ENCODE results near the gene TOB2. TPM values are rescaled to one million over a fixed set of nuclear protein-coding genes. Genes with fewer than 3 reads are reported as not detected.

The TOB2 gene
- total and polyA plus RNA-seq, 7 experiments from 2014 or later = 8.2 to 37.8 (median 25.0) TPM

DNA sequence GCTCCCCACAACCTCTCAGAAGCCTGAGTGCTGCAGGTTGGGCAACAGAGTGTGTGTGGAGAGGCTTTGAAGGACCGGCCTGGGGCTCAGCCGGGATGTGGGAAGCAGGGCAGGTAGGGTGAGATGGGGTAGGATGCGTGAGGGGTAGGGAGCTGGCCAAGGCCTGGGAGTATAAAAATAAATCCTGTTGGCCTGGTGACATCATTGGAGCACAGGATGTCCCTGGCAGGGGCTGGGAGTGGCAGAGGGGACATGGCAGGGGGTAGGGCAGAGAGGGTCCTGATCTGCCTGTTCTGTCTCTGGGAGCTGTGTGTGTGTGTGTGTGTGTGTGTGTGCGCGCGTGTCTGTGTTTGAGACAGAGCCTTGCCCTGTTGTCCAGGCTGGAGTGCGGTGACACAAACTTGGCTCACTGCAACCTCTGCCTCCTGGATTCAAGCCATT is 36.3 kb downstream of the TOB2 start:
- Mint-ChIP-seq H3K27ac (peak overlapping the region in 6 of 9 donors; percentile 44 to 98 (median 88)), H3K9me3 (no peaks in the 10 kb centered on the region), H3K4me3 (peak overlapping the region in 1 of 10 donors; percentile 34), H3K36me3 (peaks cover 0 to 1% (median 0%) of the 10 kb centered on the region in 5 donors), H3K27me3 (no peaks in the 10 kb centered on the region), H3K4me1 (peaks cover 18 to 28% (median 22%) of the 10 kb centered on the region in 7 donors)
- no peak for ATAC-seq
- H3K36me3 ChIP-seq (ENCODE audit: control insufficient read depth in 2 of 3, insufficient read depth in 3 of 3, low read length in 3 of 3) = peaks cover 0 to 3% (median 0%) of the 10 kb centered on the region in 3 experiments
- no peaks in the 10 kb centered on the region for H3K9me3 ChIP-seq (ENCODE audit: control insufficient read depth in 2 of 3, low read length in 3 of 3)
- no peak overlapping the region for H3K27ac ChIP-seq (ENCODE audit: low read depth, low read length)
- POLR2A ChIA-PET = interaction anchor here (0.9 to 1.4 kb wide), 3 partner anchors 9 to 180 kb away, joined by 3 read pairs; partner anchors contain the start of gene PMM1
- H3K4me1 ChIP-seq (ENCODE audit: control insufficient read depth in 2 of 2, insufficient read depth in 2 of 2, low read length in 2 of 2) = peaks cover 21 to 25% of the 10 kb centered on the region in 2 donors
- no peak for DNase-seq
- intact Hi-C loops (cut with micrococcal nuclease) = no loop called here
- no peaks in the 10 kb centered on the region for H3K27me3 ChIP-seq (ENCODE audit: control insufficient read depth in 2 of 2, insufficient read depth in 2 of 2, low read length in 2 of 2)
- CTCF ChIA-PET = interaction anchor here (0.5 to 1.7 kb wide), 3 partner anchors 108 to 295 kb away, joined by 3 to 5 read pairs (median 3); no protein-coding TSS in a partner anchor
- no peak overlapping the region for H3K4me3 ChIP-seq (ENCODE audit: low read length)

DNA sequence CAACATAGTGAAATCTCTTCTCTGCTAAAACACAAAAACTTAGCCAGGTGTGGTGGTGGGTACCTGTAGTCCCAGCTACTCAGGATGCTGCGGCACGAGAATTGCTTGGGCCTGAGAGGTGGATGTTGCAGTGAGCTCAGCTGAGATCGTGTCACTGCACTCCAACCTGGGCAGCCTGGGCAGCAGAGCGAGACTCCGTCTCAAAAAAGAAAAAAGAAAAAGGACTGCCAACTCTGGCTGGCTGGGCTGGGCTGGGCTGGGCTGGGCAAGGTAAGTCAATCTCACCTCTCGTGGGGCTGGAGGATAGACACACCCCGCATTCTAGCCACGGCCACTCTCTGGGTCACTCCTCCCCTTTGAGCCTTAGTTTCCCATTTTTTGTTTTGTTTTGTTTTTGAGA is 37.9 kb downstream of the TOB2 start:
- Histone ChIP-seq H3K4me3 (ENCODE audit: low read length) (no peak overlapping the region), H3K27me3 (ENCODE audit: control insufficient read depth in 2 of 2, insufficient read depth in 2 of 2, low read length in 2 of 2) (no peaks in the 10 kb centered on the region), H3K27ac (ENCODE audit: low read depth, low read length) (no peak overlapping the region), H3K9me3 (ENCODE audit: control insufficient read depth in 2 of 3, low read length in 3 of 3) (no peaks in the 10 kb centered on the region), H3K36me3 (ENCODE audit: control insufficient read depth in 2 of 3, insufficient read depth in 3 of 3, low read length in 3 of 3) (no peaks in the 10 kb centered on the region), H3K4me1 (ENCODE audit: control insufficient read depth in 2 of 2, insufficient read depth in 2 of 2, low read length in 2 of 2) (peaks cover 18 to 19% of the 10 kb centered on the region in 2 donors)
- Mint-ChIP-seq H3K9me3 (no peaks in the 10 kb centered on the region), H3K4me3 (no peak overlapping the region), H3K27ac (no peak overlapping the region), H3K27me3 (no peaks in the 10 kb centered on the region), H3K36me3 (no peaks in the 10 kb centered on the region), H3K4me1 (peaks cover 13 to 22% (median 18%) of the 10 kb centered on the region in 7 donors)
- intact Hi-C loops (cut with micrococcal nuclease) = no loop called here
- DNase-seq (no peak), ATAC-seq (no peak)
- ChIA-PET CTCF (no interaction called here), POLR2A (interaction anchor here (0.8 kb wide), 1 partner anchor 60 kb away, joined by 3 read pairs; the partner anchor contains the start of genes ACO2 and PHF5A)

DNA sequence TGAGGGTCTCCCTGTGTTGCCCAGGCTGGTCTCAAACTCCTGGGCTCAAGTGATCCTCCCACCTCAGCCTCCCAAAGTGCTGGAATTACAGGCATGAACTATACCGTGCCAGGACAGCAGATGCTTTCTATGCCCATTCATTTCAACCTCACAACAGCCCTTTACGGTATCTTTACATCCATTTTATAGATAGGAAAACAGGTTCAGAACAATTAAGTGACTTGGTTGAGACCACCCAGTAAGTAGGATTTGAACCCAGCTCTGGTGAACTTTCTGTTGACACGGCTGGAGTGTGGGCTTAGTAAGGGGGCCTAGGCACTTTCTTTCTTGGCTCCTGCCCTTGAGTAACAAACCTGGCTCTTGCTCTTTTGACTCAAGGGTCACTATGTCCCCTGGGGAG is 39.2 kb downstream of the TOB2 start:
- H3K4me3 Mint-ChIP-seq = no peak overlapping the region
- peak overlapping the region in 3 of 9 donors; percentile 8 to 36 (median 21) for H3K27ac Mint-ChIP-seq
- ChIA-PET CTCF (interaction anchor here (0.6 to 0.7 kb wide), 2 partner anchors 78 to 86 kb away, joined by 3 read pairs; no protein-coding TSS in a partner anchor), POLR2A (interaction anchor here (0.6 kb wide), 1 partner anchor 18 kb away, joined by 3 read pairs; no protein-coding TSS in a partner anchor)
- H3K4me1 ChIP-seq (ENCODE audit: control insufficient read depth in 2 of 2, insufficient read depth in 2 of 2, low read length in 2 of 2) = peaks cover 12 to 14% of the 10 kb centered on the region in 2 donors
- no peak overlapping the region for H3K27ac ChIP-seq (ENCODE audit: low read depth, low read length)
- intact Hi-C loops (cut with micrococcal nuclease) = no loop called here
- no peaks in the 10 kb centered on the region for H3K9me3 Mint-ChIP-seq
- no peaks in the 10 kb centered on the region for H3K27me3 Mint-ChIP-seq
- no peaks in the 10 kb centered on the region for H3K27me3 ChIP-seq (ENCODE audit: control insufficient read depth in 2 of 2, insufficient read depth in 2 of 2, low read length in 2 of 2)
- no peak overlapping the region for H3K4me3 ChIP-seq (ENCODE audit: low read length)
- no peaks in the 10 kb centered on the region for H3K9me3 ChIP-seq (ENCODE audit: control insufficient read depth in 2 of 3, low read length in 3 of 3)
- DNase-seq (no peak), ATAC-seq (no peak)
- H3K36me3 ChIP-seq (ENCODE audit: control insufficient read depth in 2 of 3, insufficient read depth in 3 of 3, low read length in 3 of 3) = no peaks in the 10 kb centered on the region
- H3K4me1 Mint-ChIP-seq = peaks cover 10 to 21% (median 17%) of the 10 kb centered on the region in 7 donors
- H3K36me3 Mint-ChIP-seq = no peaks in the 10 kb centered on the region

DNA sequence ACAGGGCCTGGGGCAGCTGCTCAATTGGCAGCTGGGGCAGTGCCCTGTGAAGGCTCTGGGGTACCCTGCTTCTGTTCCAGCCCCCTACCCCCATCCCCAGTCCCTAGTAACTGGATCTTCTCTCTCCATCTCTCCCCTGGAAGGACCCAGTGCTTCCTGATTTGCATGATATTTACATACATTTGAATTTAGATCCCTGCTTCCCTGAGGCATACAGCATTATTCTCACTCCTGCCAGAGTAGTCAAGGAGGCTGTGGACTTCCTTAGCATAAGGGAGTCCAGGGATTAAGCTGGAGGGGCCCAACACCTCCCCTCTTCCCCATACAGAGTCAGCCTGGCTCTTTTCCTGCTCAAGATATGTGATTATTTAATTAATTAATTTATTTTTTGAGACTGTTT is 40.2 kb downstream of the TOB2 start:
- POLR2A ChIA-PET = no interaction called here
- Mint-ChIP-seq H3K27me3 (no peaks in the 10 kb centered on the region), H3K27ac (peak overlapping the region in 2 of 9 donors; percentile 51 to 69), H3K4me3 (no peak overlapping the region), H3K36me3 (no peaks in the 10 kb centered on the region), H3K4me1 (peaks cover 5 to 12% (median 10%) of the 10 kb centered on the region in 7 donors), H3K9me3 (no peaks in the 10 kb centered on the region)
- ATAC-seq (no peak), DNase-seq (no peak)
- Histone ChIP-seq H3K36me3 (ENCODE audit: control insufficient read depth in 2 of 3, insufficient read depth in 3 of 3, low read length in 3 of 3) (no peaks in the 10 kb centered on the region), H3K4me1 (ENCODE audit: control insufficient read depth in 2 of 2, insufficient read depth in 2 of 2, low read length in 2 of 2) (peaks cover 4 to 7% of the 10 kb centered on the region in 2 donors), H3K27ac (ENCODE audit: low read depth, low read length) (no peak overlapping the region), H3K4me3 (ENCODE audit: low read length) (no peak overlapping the region), H3K27me3 (ENCODE audit: control insufficient read depth in 2 of 2, insufficient read depth in 2 of 2, low read length in 2 of 2) (no peaks in the 10 kb centered on the region), H3K9me3 (ENCODE audit: control insufficient read depth in 2 of 3, low read length in 3 of 3) (no peaks in the 10 kb centered on the region)
- CTCF ChIA-PET = no interaction called here
- intact Hi-C loops (cut with micrococcal nuclease) = no loop called here

DNA sequence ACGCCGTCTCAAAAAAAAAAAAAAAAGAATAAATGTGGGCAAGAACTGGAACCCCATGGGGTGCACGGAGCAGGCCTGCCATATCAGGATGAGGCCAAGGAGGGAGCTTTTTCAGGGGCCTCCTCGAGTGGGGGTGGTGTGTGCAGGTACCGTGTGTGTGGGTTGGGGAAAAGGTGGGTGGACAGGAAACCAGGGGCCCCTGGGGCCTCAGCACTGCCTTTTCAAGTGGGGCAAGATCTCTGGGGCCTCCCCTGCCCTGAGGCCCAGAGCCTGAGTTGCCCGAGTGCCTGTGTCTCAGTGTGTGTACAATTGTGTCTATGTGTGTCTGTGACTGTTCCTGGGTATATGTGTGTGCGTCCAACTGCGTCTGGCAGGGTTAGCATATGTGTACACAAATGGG is 41.0 kb downstream of the TOB2 start:
- ChIA-PET CTCF (interaction anchor here (1.4 to 4.9 kb wide), 3 partner anchors 63 to 193 kb away, joined by 3 to 77 read pairs (median 3); partner anchors contain the start of genes ACO2 and PHF5A), POLR2A (no interaction called here)
- Mint-ChIP-seq H3K4me3 (no peak overlapping the region), H3K36me3 (no peaks in the 10 kb centered on the region), H3K4me1 (peaks cover 4 to 11% (median 4%) of the 10 kb centered on the region in 7 donors), H3K27ac (peak overlapping the region in 1 of 9 donors; percentile 90), H3K27me3 (no peaks in the 10 kb centered on the region), H3K9me3 (no peaks in the 10 kb centered on the region)
- DNase-seq (peak in 1 of 9 donors; percentile 37), ATAC-seq (no peak)
- Histone ChIP-seq H3K9me3 (ENCODE audit: control insufficient read depth in 2 of 3, low read length in 3 of 3) (no peaks in the 10 kb centered on the region), H3K27ac (ENCODE audit: low read depth, low read length) (no peak overlapping the region), H3K27me3 (ENCODE audit: control insufficient read depth in 2 of 2, insufficient read depth in 2 of 2, low read length in 2 of 2) (no peaks in the 10 kb centered on the region), H3K4me1 (ENCODE audit: control insufficient read depth in 2 of 2, insufficient read depth in 2 of 2, low read length in 2 of 2) (peaks cover 0 to 7% of the 10 kb centered on the region in 2 donors), H3K36me3 (ENCODE audit: control insufficient read depth in 2 of 3, insufficient read depth in 3 of 3, low read length in 3 of 3) (no peaks in the 10 kb centered on the region), H3K4me3 (ENCODE audit: low read length) (no peak overlapping the region)
- intact Hi-C loops (cut with micrococcal nuclease) = loop anchor here in 1 of 2 donors (2.0 kb wide), 1 partner anchor 25 kb away; the partner anchor contains the start of gene TEF

DNA sequence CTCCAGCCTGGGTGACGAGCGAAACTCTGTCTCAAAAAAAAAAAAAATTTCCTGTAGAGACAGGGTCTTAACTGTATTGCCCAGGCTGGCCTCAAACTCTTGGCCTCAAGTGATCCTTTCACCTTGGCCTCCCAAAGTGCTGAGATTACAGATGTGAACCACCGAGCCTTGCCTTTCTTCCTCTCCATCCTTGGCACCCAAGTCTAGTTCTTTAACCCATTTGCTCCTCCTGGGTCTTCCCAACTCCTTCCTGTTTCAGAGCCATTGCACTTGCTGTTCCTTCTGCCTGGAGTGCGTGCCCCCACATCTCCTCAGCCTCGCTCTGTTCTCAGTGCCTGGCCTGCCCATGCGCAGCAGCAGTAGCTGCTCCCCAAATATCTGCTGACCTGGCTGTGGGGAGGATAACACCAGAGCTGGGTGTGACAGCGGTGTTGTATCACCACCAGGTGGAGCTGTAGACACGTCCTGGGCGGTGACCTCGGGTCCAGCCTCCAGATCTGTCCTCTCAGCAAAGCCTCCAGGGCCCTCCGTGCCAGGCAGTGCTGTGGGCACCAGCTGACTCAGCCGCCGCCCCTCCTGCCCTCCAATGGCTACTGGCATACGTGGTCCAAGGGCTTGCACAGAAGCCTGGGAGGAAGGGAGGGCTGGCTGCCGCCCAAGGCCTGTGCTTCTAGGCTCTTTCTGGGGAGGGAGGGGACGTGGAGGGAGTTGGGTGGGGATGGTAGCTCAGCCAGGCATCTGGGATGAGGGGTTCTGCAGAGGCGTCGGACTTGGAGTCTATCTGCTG is 42.9 kb downstream of the TOB2 start:
- Histone ChIP-seq H3K27ac (ENCODE audit: low read depth, low read length) (peak overlapping the region; percentile 26), H3K4me1 (ENCODE audit: control insufficient read depth in 2 of 2, insufficient read depth in 2 of 2, low read length in 2 of 2) (peaks cover 0 to 7% of the 10 kb centered on the region in 2 donors), H3K9me3 (ENCODE audit: control insufficient read depth in 2 of 3, low read length in 3 of 3) (no peaks in the 10 kb centered on the region), H3K27me3 (ENCODE audit: control insufficient read depth in 2 of 2, insufficient read depth in 2 of 2, low read length in 2 of 2) (no peaks in the 10 kb centered on the region), H3K36me3 (ENCODE audit: control insufficient read depth in 2 of 3, insufficient read depth in 3 of 3, low read length in 3 of 3) (peaks cover 0 to under 1% (median 0%) of the 10 kb centered on the region in 3 experiments), H3K4me3 (ENCODE audit: low read length) (no peak overlapping the region)
- POLR2A ChIA-PET = interaction anchor here (0.6 to 1.8 kb wide), 8 partner anchors 22 to 740 kb away, joined by 3 to 8 read pairs (median 4); partner anchors contain the start of genes TEF and TOB2
- Mint-ChIP-seq H3K4me1 (peaks cover 2 to 11% (median 4%) of the 10 kb centered on the region in 7 donors), H3K27ac (peak overlapping the region in 5 of 9 donors; percentile 3 to 76 (median 6)), H3K9me3 (no peaks in the 10 kb centered on the region), H3K36me3 (no peaks in the 10 kb centered on the region), H3K4me3 (peak overlapping the region in 2 of 10 donors; percentile 4 to 65), H3K27me3 (no peaks in the 10 kb centered on the region)
- ATAC-seq (peak; percentile 100), DNase-seq (peak; percentile 60 to 83 (median 79))
- CTCF ChIA-PET = interaction anchor here (0.5 to 4.9 kb wide), 32 partner anchors 12 to 438 kb away, joined by 3 to 77 read pairs (median 3); partner anchors contain the start of genes ACO2, DESI1, PHF5A and TEF
- intact Hi-C loops (cut with micrococcal nuclease) = loop anchor here (1.0 to 2.0 kb wide), 7 partner anchors 23 to 194 kb away; partner anchors contain the start of gene TEF (in 1 of the 2)
